Upper lobe of left lung (tissue), 6 donors: ENCODE results near the gene STARD5. TPM values are rescaled to one million over a fixed set of nuclear protein-coding genes. Genes with fewer than 3 reads are reported as not detected.
"Not testable (repeated sequence)": the region's sequence is repeated elsewhere in the genome, so short reads cannot be mapped to it uniquely, and the experiment has no call there.

ENCODE experiments used
- ATAC-seq, 2 donors: fragments of 200-7000 bp; cut with Tn5 transposase; one replicate each; pipeline ENCODE4 v1.9.1; 2022; ENCODE audit warnings: mild to moderate bottlenecking in 2 of 2, moderate library complexity in 2 of 2; ENCODE audit not compliant: low FRiP score in 2 of 2
- DNase-seq, 2 donors: peaks; one replicate each; pipeline ENCODE4 v3.0.0-alpha.2; 2019 to 2020
- H3K27ac ChIP-seq, 4 donors: fragments of 200-600 bp; sonication (generic); one replicate each; pipeline ENCODE4 v1.5.1; 2016 to 2019
- H3K27me3 ChIP-seq, 4 donors: fragments of 200-600 bp; sonication (generic); one replicate each; pipeline ENCODE4 v1.5.1; 2017 to 2019
- H3K36me3 ChIP-seq, 4 donors: fragments of 200-600 bp; sonication (generic); one replicate each; pipeline ENCODE4 v1.5.1; 2016 to 2019
- H3K4me1 ChIP-seq, 4 donors: fragments of 200-600 bp; sonication (generic); one replicate each; pipeline ENCODE4 v1.5.1; 2018 to 2019
- H3K4me3 ChIP-seq, 4 donors: fragments of 200-600 bp; sonication (generic); one replicate each; pipeline ENCODE4 v1.5.1; 2017 to 2019; ENCODE audit warnings: mild to moderate bottlenecking in 2 of 4, moderate library complexity in 1 of 4
- H3K9me3 ChIP-seq, 4 donors: fragments of 200-600 bp; sonication (generic); one replicate each; pipeline ENCODE4 v1.5.1; 2018 to 2019
- CTCF ChIP-seq, 6 experiments: fragments of 450-650 bp in 4 of 6; fragments of 200-600 bp in 2 of 6; sonication (generic) in 2 of 6; IDR thresholded peaks; one replicate each; pipeline ENCODE4 v1.5.1; 2016 to 2019; ENCODE audit warnings: antibody characterized with exemption in 6 of 6
- EP300 ChIP-seq, 4 donors: sonication (generic); formaldehyde crosslinking; IDR thresholded peaks; one replicate each; pipeline ENCODE4 v1.5.1; 2017; ENCODE audit warnings: antibody characterized with exemption in 4 of 4, control low read depth in 2 of 4
- POLR2A ChIP-seq, 4 donors: fragments of 450-650 bp; IDR thresholded peaks; one replicate each; pipeline ENCODE4 v1.5.1; 2016 to 2017; ENCODE audit warnings: antibody characterized with exemption in 4 of 4, mild to moderate bottlenecking in 2 of 4
- POLR2AphosphoS5 ChIP-seq, 2 donors: sonication (generic); formaldehyde crosslinking; IDR thresholded peaks; one replicate each; pipeline ENCODE4 v1.5.1; 2017; ENCODE audit warnings: antibody characterized with exemption in 2 of 2
- WGBS, 2 donors: methylation state at CpG; one replicate each; pipeline ENCODE4 v1.1.5; 2017 to 2018; 5-methylcytosine and 5-hydroxymethylcytosine counted together
- total RNA-seq, 6 donors: library from RNA; depleted of rRNA in 4 of 6; stranded (reverse); fragments of >200 nt in 4 of 6; gene quantifications; one replicate each; pipeline versions ENCODE4 v1.1.0 to v1.2.1, GENCODE V29; 2016 to 2021
- donor health status: DM: no; HTN: no; CAD: no; lungs with moderate emphysema.
- donor health status: DM: no; HTN: yes; CAD: no; lungs with severe emphysema.

Gene STARD5
- total RNA-seq, 6 donors from 2014 or later: 3.0 to 8.3 (median 5.6) TPM

GRCh38 chr15:81331600-81331999 lies 7.7 kb upstream of the STARD5 start:
- ATAC-seq (no peak), DNase-seq (no peak)
- H3K4me3 ChIP-seq: no peak overlapping the region
- TF ChIP-seq CTCF (IDR thresholded peaks at IDR 0.05): no peak
- no peak for TF ChIP-seq POLR2AphosphoS5 (IDR thresholded peaks at IDR 0.05)
- no peak for TF ChIP-seq POLR2A (IDR thresholded peaks at IDR 0.05)
- no peak for TF ChIP-seq EP300 (IDR thresholded peaks at IDR 0.05)
- H3K27ac ChIP-seq: no peak overlapping the region
- H3K4me1 ChIP-seq: no peaks in the 10 kb centered on the region
- no peaks in the 10 kb centered on the region for H3K9me3 ChIP-seq
- no peaks in the 10 kb centered on the region for H3K27me3 ChIP-seq
- WGBS, 2 donors: 87 to 90% methylated on average over 15 of the region's 15 CpGs
- no peaks in the 10 kb centered on the region for H3K36me3 ChIP-seq

GRCh38 chr15:81331141-81331540 lies 7.2 kb upstream of the STARD5 start:
- not testable (repeated sequence) for H3K36me3 ChIP-seq, H3K27me3 ChIP-seq, DNase-seq, H3K4me1 ChIP-seq, ATAC-seq, H3K9me3 ChIP-seq, H3K4me3 ChIP-seq, H3K27ac ChIP-seq
- WGBS, 2 donors: 63 to 73% methylated on average over 9 of the region's 9 CpGs

- Histone ChIP-seq H3K27ac (no peak overlapping the region), H3K4me3 (no peak overlapping the region), H3K4me1 (no peaks in the 10 kb centered on the region), H3K9me3 (no peaks in the 10 kb centered on the region), H3K36me3 (no peaks in the 10 kb centered on the region), H3K27me3 (no peaks in the 10 kb centered on the region)
- 77 to 89% methylated on average over 5 of the region's 5 CpGs for WGBS, 2 donors
- DNase-seq (no peak), ATAC-seq (no peak)
- TF ChIP-seq EP300 (IDR thresholded peaks at IDR 0.05) (no peak), POLR2A (IDR thresholded peaks at IDR 0.05) (no peak), CTCF (IDR thresholded peaks at IDR 0.05) (no peak)
Observed at GRCh38 chr15:81330366-81331090, 6.6 kb upstream of the STARD5 start.

GRCh38 chr15:81329446-81329845 lies 5.5 kb upstream of the STARD5 start:
- TF ChIP-seq POLR2A (IDR thresholded peaks at IDR 0.05): no peak
- TF ChIP-seq POLR2AphosphoS5 (IDR thresholded peaks at IDR 0.05): no peak
- no peak for TF ChIP-seq CTCF (IDR thresholded peaks at IDR 0.05)
- no peak for TF ChIP-seq EP300 (IDR thresholded peaks at IDR 0.05)
- H3K27ac ChIP-seq: no peak overlapping the region

GRCh38 chr15:81327516-81327915 lies 3.6 kb upstream of the STARD5 start:
- no peak overlapping the region for H3K4me3 ChIP-seq
- ATAC-seq: no peak
- no peak overlapping the region for H3K27ac ChIP-seq
- 55 to 76% methylated on average over 3 of the region's 3 CpGs for WGBS, 2 donors
- H3K36me3 ChIP-seq: no peaks in the 10 kb centered on the region
- peaks cover 12 to 19% (median 15%) of the 10 kb centered on the region in 4 donors for H3K4me1 ChIP-seq
- H3K9me3 ChIP-seq: no peaks in the 10 kb centered on the region
- TF ChIP-seq POLR2A (IDR thresholded peaks at IDR 0.05): no peak
- TF ChIP-seq CTCF (IDR thresholded peaks at IDR 0.05): no peak
- TF ChIP-seq EP300 (IDR thresholded peaks at IDR 0.05): no peak
- TF ChIP-seq POLR2AphosphoS5 (IDR thresholded peaks at IDR 0.05): no peak
- no peak for DNase-seq
- no peaks in the 10 kb centered on the region for H3K27me3 ChIP-seq

More at GRCh38 chr15:81329446-81329845, 5.5 kb upstream of the STARD5 start:
- no peaks in the 10 kb centered on the region for H3K9me3 ChIP-seq
- H3K4me1 ChIP-seq: peaks cover 4 to 5% (median 5%) of the 10 kb centered on the region in 4 donors
- DNase-seq: no peak
- ATAC-seq: no peak
- 100% methylated on average over 2 of the region's 2 CpGs for WGBS, 2 donors
- H3K4me3 ChIP-seq: no peak overlapping the region
- no peaks in the 10 kb centered on the region for H3K36me3 ChIP-seq
- no peaks in the 10 kb centered on the region for H3K27me3 ChIP-seq
